B cell (primary cell): Measurements from ENCODE around the gene THRB.

Experiments used
- CTCF ChIP-seq: fragments of 200-600 bp; IDR thresholded peaks from one replicate; pipeline ENCODE4 v1.8.0; 2022; ENCODE audit warnings: antibody characterized with exemption, mild to moderate bottlenecking
- EZH2 ChIP-seq: IDR thresholded peaks from 2 replicates; pipeline ENCODE4 v1.6.1; 2012; ENCODE audit warnings: borderline replicate concordance, low read depth, mild to moderate bottlenecking, moderate library complexity, low read length; ENCODE audit not compliant: insufficient read depth, poor library complexity, severe bottlenecking

- no peak for TF ChIP-seq CTCF
- TF ChIP-seq EZH2 = no peak
Observed at GRCh38 chr3:24157106-24157505, 337.5 kb downstream of the THRB start.
